GM18907 (cell line): ENCODE results near the gene COL10A1.

Experiments
- ATAC-seq: cut with Tn5 transposase; IDR thresholded peaks from one replicate; pipeline ENCODE4 v1.9.1; 2021; ENCODE audit warnings: mild to moderate bottlenecking, moderate library complexity; ENCODE audit not compliant: unreplicated experiment

Gene COL10A1

GRCh38 chr6:116088946-116089345, 37.0 kb downstream of the COL10A1 start:
- ATAC-seq: no peak

GRCh38 chr6:116087437-116088027, 38.4 kb downstream of the COL10A1 start:
- ATAC-seq: peak; percentile 97

DNA sequence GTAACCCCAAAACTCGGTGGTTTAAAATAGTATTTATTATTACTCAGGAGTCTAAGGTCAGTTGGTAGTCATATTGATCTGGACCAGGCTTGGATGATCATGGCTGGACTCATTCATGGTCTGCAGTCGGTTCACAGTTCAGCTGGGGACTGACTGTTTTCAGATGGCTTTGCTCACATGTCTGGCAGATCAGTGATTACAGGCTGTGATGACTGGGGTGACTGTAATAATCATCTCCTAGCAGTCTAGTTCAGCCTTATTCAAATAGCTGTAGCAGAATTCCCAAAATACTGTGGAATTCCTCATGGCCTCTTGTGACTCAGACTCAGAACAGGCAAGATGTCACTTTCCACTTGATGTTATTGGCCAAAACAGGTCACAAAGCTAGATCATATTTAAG, 41.6 kb downstream of the COL10A1 start:
- ATAC-seq: no peak

GRCh38 chr6:116083052-116083451, 42.9 kb downstream of the COL10A1 start:
- ATAC-seq: no peak

GRCh38 chr6:116078945-116079344, 47.0 kb downstream of the COL10A1 start:
- ATAC-seq: no peak

- no peak for ATAC-seq
Observed at GRCh38 chr6:116078522-116078921, 47.4 kb downstream of the COL10A1 start.

- no peak for ATAC-seq
Observed at GRCh38 chr6:116074732-116075390, 51.1 kb downstream of the COL10A1 start.

DNA sequence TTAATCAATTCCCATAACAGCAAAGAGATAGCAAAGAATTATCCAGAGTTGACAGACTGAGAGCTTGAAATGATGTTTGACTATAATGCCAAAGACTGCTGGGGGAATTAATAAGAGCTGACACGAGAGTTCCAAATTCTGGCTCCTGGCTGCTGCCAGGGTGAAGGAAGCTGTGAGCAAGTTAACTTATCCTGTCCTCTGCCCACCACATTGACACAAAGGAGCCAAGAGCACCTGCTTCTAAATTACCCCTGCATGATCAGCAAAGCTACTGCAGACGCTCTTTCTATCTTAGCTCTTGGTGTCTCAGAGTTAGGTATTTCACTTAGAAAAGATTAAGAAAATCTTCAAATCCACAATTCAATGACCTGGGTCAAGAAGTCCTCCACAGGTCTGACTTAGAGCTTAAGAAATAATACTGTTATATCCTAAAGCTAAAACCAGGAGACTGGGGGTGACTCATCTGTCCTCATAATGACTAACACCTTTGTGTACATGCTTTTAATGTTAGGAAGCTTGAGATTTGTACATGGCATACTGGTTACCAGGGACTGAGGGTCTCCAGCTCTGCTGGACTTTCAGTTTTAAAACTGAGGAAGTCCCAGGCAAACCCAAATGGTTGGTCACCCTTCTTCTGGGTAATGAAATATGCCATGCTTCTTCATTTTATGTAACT, 52.0 kb downstream of the COL10A1 start:
- no peak for ATAC-seq

- ATAC-seq: no peak
Observed at GRCh38 chr6:116072368-116072767, 53.6 kb downstream of the COL10A1 start.

DNA sequence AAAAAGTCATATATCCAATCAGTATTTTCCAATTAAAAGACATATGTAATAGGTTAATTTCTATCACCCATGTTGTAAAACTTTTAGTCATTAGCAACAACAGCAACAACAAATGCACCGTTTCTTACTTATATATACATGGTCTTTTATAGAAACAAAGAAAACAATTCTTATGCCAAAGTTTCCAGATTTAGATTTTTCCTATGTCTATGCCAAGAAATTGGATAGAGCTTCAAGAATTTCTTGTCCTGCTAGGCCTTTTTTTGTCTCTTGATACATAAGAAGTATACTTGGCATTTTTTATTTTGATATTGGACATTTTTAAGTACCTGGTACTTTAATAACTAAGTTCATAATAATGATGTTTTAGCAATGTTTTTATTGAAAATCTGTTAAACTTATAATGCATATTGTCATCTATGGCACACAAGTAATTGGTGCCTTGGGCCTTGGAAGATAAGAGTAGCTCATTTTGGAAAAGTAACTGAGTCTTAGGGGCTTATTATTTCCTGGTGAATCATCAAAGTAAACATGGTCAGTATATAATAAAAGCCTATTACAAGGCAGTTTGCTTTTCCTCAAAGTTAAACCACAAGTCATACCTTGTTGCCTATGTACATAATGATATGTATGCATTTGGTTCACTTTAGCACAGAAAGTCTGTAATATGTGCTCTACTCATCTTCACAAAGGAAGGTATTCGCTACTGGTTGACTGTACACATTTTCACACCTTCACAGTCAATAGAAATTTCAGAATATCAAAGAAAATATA, 55.1 kb downstream of the COL10A1 start:
- no peak for ATAC-seq

DNA sequence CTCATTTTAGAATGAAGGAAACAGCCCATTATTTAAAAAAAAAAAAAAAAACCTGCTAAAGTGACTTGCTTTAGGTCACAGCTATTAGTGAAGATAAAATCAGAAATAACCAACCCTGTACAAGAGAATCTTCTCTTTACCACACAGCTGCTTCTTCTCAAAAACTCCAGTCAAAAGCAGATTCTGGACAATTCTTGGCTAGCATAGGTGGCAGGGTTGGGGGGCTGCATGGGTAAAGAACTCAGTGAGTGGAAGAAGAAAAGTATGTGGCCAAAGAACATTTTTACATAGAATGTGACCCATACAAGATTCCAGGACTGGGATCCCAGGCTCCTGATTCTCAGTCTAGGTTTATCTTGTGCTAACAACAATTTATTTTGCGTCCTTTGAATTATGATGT, 55.8 kb downstream of the COL10A1 start:
- no peak for ATAC-seq
